Adipose tissue (tissue), 3 donors: Measurements from ENCODE around the gene EMX1. TPM values are rescaled to one million over a fixed set of nuclear protein-coding genes. Genes with fewer than 3 reads are reported as not detected.

Experiments
- H3K27ac ChIP-seq: one replicate; pipeline ENCODE4 v1.5.1; 2013; ENCODE audit warnings: low read depth, low read length
- WGBS, 3 donors: extraction: QIAGEN DNeasy Blood & Tissue Kit; methylation state at CpG; one replicate each; pipeline ENCODE4 v1.1.7; 2013; 5-methylcytosine and 5-hydroxymethylcytosine counted together
- polyA plus RNA-seq, 3 donors: library from polyadenylated mRNA; stranded (reverse); fragments of 200-250 nt; gene quantifications; one replicate each; pipeline ENCODE4 v1.2.3, GENCODE V29; 2013
- donor health status: healthy with polysubstance abuse.
- donor health status: Bipolar disorder and iron deficiency.
- donor health status: healthy.

EMX1 gene
- polyA plus RNA-seq, 3 donors = 0.10 to 0.45 (median 0.34) TPM

DNA sequence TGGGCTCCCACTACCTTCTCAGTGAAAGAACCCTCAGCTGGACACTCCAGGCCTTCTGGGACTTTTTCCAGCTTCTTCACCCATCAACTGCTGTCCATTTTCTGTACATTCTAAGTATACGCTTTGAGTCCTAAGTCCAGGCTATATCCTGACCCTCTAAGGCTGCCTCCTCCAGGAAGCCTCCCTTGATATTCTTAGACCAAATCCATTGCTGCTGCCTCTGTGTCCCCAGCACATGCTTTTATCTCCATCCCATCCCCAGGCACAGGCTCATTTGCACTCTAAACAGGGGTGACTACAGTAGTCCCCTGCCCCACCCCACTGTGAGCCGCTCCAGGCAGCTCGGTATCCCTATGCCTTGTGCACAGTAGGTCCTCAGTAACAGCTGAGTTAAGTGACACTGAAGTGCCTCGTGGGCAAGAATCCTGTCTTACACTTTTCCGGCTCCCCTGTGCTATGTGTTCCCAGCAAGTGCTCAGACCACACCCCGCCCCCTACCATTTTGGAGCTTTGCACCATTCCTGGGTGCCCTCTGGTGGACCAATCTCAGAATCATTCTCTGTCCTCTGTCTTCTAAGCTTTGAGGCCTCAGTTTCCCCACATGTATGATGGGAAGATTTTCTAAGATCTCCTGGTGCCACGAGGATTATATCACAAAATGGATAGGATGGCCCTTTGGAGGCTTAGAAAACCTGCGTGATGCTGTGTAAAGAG, 34.9 kb downstream of the EMX1 start:
- 91 to 93% (median 91%) methylated on average over 8 of the region's 8 CpGs for WGBS, 3 donors
- no peak overlapping the region for H3K27ac ChIP-seq

DNA sequence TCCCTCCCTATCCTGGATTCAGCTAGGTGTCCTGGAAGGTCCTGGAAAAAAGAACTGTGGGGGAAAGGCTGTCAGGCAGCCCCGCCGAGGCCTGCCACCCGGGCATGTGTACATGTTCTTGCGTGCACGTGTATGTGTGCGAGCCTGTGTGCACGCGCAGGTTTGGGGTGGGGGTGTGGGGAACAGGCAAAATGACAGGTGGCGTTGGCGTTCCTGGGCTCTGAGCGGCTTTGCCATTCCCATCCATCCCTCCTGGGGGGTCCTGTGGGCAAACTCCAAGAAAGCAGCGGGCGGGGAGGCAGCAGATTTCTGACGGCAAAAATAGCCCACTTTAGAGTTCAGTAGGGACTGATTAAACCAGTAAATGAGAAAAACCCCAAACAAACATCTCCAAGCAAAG, 35.6 kb downstream of the EMX1 start:
- 95 to 96% (median 95%) methylated on average over 14 of the region's 14 CpGs for WGBS, 3 donors

DNA sequence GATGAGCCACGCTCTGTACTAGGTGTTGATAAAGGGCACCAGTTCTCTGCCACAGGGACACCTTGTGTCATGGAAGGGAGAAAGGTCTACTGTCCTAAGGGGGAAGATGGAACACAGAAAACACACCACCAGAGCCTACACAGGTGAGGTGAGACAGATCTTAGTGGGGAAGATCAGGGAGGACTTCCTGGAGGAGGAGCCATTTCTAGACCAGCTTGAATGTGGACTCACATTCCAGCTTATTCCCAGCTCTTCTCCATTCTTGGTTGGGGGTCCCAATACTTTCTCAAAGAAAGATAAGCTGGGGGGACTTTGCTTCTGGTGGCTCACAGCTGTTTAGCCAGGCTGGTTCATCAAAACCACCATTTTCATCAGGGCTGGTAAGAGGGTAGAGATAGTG, 36.2 kb downstream of the EMX1 start:
- 88 to 100% (median 100%) methylated on average over 1 of the region's 1 CpG for WGBS, 3 donors

More for the DNA sequence above, 35.6 kb downstream of the EMX1 start:
- no peak overlapping the region for H3K27ac ChIP-seq

DNA sequence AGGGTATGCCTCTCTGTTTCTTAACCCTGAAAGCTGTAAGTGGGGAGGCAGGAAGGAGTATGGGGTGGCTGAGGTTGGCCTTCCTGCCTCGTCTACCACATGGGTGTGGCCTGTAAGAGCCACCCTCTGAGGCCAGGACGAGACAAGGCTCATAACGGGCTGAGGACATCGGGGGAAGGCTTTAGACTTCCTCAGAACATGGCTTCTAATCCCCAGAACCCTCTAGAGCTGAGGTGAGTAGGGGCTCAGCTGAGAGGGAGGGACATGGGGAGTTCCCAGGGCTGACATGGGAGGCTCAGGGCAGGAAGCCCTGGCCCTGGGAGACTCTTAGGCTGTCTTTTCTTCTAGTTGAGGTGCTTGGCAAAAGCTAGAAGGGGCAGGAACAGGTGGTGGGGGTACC, 36.7 kb downstream of the EMX1 start:
- 62 to 93% (median 62%) methylated on average over 4 of the region's 4 CpGs for WGBS, 3 donors

More for the DNA sequence above, 36.2 kb downstream of the EMX1 start:
- H3K27ac ChIP-seq = no peak overlapping the region

DNA sequence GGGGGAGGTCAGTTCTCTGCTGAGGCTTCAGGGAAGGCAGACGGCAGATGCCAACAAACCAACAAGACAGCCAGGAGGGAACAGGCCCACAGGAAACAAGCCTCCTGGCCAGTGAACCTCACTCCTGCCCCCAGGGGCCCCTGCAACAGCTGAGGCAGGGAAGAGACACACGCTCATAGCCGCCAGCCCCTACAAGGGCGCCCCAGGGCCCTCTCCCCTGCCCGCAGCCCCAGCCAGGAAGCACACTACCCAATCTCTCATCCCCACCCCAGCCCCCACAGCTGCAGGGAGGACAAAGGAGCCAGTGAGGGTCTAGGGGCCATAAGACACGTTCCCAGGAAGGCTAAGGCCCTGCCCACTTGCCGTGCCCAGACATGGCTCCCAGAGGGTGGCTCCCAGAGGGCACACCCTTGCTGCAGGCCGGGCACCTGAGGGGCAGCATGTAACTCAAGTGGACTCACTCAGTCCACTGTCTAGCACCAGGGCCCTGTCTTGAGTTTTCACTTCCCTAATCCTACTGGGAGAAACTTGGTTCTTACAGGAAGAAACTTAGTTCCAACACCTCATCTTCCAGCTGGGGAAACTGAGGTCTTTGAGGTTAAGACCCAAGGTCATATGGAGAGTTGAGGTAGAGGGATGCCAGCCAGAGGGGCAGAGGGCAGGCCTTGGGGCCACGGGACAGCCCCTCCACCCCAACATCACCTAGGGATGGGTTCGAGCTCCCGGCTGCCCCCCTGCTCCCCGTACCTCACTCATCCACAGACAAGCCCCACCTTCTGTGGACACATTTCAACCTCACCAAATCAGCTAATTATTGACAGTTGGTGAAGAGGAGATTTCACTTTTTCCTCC, 37.3 kb downstream of the EMX1 start:
- WGBS, 3 donors = 69 to 86% (median 69%) methylated on average over 12 of the region's 12 CpGs
- H3K27ac ChIP-seq = no peak overlapping the region

More for the DNA sequence above, 36.7 kb downstream of the EMX1 start:
- no peak overlapping the region for H3K27ac ChIP-seq

DNA sequence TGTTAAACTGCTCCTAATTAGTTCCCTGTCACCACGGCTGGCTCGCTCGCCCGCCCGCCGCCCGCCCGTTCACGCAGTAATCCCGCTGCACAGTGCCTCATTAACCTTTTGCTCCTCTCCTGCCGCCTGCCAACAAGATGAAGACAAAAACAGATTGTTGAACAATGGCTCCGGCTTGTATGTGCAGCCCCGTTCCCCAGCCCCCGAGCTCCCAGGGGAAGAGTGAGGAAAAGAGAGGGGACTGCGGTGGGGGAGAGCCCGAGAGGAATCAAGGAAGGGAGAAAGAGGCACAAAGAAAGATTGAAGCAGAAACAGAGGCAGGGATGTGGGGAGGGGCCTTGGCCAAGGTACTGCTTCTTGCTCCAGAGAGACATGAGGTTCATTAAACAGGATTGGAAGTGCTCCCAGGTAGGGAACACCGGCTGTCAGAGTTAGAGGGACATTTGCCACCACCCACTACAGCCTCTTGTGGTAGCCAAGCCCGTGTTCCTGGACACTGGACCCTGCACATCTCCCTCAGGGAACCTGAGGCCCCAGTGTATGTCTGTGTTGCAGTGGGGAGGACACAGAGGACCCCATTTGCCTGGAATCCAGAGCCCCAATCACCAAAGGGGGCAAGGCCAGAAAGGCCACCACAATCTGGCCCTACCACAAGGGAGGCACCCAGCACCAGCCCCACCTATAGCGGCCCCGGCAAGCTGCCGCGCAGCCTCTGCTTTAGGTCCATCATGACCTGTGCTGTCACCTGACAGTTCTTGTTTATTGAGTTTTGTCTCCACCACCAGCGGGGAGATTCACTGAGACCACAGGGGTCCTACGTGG, 38.1 kb downstream of the EMX1 start:
- WGBS, 3 donors = 71 to 80% (median 78%) methylated on average over 24 of the region's 24 CpGs
- no peak overlapping the region for H3K27ac ChIP-seq

DNA sequence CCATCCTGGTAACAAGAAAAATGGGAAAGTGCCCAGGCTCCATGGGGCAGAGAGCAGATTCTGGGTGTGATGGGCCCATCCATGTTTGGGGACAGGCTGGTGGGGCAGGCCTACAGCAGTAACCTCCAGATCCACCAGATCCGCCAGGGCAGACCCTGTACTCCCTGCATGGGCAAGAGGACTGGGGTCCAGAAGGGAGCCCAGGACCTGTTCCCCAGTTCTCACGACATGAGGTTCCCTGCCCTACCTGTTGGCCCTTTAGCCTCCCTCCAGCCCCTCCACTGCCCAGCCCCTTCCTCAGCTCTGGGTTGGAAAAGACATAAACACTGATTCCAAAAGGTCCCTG, 38.7 kb downstream of the EMX1 start:
- WGBS, 3 donors = 100% methylated on average over 2 of the region's 2 CpGs
- H3K27ac ChIP-seq = no peak overlapping the region

DNA sequence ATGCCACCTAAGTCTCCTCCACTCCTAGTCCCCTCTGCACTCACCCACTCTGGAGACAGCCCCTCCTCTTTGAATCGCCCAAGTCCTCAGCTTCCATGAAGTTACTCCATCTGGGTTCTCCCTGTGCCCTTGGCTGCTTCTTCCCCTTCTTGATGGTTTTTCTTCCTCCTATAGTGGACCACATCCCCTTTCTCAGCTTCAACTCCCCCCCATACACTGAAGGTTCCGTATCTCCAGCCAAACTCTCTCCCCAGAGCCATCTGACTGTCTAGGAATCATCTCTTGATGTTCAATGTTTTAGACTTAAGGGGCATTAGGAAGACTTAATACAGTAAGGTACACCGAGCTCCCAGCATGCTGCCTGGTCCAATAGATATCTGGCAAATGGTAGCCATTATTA, 39.6 kb downstream of the EMX1 start:
- no peak overlapping the region for H3K27ac ChIP-seq
- 68 to 84% (median 75%) methylated on average over 3 of the region's 3 CpGs for WGBS, 3 donors

DNA sequence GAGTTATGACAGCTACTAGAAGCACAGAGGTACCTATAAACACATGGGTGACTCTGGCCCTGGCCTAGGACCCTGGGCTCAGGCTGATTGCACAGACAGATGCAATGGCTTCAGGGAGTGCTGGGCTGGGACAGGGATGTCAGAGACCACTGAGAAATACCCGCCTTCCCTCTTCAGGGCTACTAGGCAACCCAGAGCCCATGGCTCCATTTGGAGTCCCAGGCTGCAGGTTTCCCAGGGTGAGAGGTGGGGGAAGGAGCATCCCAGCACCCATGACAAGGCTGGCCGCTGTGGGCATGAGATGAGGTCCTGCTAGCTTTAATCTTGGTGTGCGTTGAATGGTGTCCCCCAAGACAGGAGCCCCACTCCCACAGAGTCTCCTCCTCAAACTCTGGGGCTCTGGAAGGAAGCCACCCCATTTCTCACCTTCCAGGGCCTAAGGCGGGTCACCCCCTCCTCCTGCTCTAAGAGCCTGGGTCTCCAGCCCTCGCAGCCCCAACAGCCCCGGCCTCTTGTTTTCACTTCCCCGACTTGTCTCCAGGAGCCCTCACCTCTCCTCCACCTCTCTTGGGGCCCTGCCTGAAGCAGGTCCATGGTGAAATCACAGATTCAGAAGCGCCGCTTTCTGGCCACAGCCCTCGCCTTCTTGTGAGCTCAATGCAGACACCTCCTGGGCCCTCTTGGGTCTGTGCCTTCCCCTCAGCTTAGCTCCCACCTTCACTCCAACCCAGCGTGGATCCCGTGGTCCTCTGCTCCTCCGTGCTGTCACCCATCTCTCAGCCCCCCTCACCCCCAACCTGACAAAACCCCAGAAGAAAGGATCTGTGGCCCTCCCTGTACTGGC, 41.4 kb downstream of the EMX1 start:
- H3K27ac ChIP-seq = no peak overlapping the region
- WGBS, 3 donors = 95 to 98% (median 97%) methylated on average over 13 of the region's 13 CpGs

DNA sequence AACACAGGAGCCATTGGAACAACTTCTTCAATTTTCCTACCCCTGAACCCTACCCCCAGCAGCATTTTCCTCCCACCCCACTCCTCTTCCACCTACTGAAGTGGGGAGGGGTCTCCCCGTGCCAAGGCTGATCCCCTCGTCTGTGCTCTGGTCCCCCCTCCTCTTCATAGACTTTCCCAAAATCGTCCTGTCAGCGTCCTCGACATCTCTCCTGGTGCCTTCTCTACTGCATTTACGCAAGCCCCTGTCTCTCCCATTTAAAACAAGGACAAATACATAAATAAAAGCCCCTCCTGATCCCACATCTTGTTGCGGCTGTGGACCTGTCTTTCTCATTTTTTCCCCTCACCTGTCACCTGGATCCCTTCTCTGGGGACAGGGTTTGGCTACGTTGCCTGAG, 42.2 kb downstream of the EMX1 start:
- WGBS, 3 donors = 92 to 97% (median 95%) methylated on average over 8 of the region's 8 CpGs
- H3K27ac ChIP-seq = no peak overlapping the region

DNA sequence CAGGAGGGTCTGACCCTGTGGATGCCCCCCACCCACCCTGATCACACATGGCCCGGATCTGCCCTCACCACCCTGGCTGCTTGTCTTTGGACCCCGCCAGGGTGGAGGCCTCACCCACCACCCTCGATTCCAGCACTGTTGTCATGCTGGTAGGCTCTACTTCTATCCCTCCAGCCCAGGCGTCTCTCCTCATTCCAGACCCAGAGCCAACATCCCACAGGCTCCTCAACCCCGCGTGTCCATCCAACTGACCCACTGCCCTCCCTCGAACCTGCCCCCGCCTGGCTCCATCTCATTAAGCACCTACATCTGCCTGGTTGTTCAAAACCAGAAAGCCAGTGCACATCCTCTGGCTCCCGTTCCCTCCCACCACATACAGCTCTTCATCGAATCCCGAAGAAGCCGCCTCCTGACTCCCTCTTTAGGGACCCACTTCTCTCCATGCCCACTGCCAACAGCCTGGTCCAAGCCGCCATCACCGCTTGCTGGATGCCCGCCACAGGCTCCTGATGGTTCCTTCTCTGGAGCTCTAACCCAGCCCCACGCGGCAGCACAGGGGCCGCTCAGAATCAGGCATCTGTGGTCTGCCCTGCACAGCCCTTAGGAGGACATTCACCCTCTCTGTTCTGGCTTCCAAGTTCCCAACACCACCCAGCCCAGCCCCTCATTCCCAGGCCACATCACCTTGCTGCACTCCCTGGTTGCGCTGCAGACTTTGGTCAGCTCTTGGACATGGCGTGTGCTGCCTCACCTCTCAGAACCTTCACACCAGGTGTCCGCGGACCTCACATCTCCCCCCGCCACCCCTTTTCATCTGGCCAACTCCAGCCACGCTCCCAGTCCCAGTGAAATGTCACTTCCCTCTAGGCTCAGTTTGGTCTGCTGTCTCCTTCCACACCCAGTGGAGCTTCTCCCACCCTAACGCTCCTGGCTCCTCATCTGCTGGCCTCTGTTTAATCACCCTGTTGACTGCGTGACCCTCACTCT, 43.0 kb downstream of the EMX1 start:
- 92 to 97% (median 95%) methylated on average over 26 of the region's 26 CpGs for WGBS, 3 donors
- no peak overlapping the region for H3K27ac ChIP-seq

DNA sequence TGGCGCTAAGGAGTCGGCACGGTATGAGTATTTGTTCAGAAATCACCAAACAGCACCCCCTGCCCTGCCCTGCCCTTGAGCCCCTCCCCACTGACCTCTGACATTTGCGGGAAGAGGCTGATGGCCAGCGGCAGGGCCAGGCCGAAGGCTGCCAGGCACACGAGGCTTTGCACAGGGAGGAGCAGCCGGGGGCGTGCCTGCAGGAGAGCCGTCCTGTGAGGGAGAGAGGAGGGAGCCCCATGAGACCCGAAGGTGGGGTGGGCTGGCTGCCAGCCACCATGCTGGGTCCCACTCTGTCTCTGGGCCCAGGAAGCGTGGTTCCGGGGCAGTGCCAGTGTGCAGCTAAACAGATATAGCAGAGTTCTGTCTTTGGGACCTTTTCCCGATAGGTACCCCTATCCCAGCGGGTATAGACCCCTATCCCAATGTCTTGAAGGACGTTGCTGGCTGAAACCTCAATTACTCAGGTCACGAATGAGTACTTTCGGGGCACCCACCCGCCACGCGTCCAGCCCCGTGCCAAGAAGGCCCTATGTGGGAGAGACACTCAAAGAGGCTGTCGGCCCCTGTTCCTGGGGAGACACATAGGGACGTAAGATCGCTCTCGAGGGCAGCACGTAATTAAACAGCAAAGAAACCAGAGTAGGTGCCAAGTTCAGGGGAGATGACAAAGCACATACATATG, 43.9 kb downstream of the EMX1 start:
- 89 to 94% (median 90%) methylated on average over 26 to 27 of the region's 27 CpGs for WGBS, 3 donors
- no peak overlapping the region for H3K27ac ChIP-seq

DNA sequence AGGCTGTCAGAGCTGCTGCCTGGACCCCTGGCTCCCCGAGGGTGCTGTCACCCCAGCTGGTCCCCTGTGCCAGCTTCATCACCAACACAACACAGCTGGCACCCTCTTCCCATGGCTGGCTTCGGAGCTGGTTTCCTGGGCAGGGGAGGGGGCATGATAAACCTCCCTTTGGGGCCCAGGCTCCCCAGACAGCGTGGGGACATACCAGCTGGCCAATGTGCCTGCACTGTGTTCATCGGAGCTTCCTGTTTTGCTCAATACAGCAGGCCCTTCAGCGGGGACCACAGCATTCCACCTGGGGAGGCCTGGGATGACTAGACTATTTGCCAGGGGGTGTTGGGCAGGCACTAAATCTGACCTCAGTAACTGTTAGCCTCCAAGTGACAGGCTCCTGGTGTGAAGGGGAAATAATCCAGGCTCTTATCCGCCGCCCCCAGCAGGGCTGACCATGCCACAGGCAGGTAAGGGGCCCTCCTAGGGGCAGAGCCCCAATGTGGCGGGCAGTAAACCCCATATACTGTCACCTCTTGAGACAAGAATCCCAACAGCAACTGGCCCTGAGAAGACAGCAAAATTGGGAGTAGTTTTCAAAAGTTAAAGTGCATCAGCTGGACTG, 44.6 kb downstream of the EMX1 start:
- H3K27ac ChIP-seq = no peak overlapping the region
- WGBS, 3 donors = 62 to 77% (median 73%) methylated on average over 8 of the region's 8 CpGs

DNA sequence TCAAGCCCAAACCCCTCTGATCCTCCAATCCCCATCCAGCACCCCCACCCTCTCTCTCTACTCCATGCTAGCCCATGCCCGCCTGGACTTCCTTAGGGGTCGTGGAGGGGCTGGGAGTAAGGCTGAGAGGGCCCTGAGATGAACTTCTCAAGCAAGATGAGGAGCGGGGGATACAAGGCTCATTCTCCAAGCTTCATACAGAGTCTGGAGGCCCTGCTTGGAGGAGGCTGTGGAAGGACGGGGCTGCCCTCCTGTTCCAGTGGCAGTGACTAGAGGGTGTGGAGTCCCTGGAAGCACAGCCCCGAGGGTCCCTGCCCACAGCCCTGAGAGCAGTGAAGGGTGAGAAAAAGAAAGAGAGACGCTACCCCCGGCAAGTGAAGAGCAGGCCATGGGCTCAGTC, 45.6 kb downstream of the EMX1 start:
- no peak overlapping the region for H3K27ac ChIP-seq
- 84 to 90% (median 87%) methylated on average over 7 of the region's 7 CpGs for WGBS, 3 donors

DNA sequence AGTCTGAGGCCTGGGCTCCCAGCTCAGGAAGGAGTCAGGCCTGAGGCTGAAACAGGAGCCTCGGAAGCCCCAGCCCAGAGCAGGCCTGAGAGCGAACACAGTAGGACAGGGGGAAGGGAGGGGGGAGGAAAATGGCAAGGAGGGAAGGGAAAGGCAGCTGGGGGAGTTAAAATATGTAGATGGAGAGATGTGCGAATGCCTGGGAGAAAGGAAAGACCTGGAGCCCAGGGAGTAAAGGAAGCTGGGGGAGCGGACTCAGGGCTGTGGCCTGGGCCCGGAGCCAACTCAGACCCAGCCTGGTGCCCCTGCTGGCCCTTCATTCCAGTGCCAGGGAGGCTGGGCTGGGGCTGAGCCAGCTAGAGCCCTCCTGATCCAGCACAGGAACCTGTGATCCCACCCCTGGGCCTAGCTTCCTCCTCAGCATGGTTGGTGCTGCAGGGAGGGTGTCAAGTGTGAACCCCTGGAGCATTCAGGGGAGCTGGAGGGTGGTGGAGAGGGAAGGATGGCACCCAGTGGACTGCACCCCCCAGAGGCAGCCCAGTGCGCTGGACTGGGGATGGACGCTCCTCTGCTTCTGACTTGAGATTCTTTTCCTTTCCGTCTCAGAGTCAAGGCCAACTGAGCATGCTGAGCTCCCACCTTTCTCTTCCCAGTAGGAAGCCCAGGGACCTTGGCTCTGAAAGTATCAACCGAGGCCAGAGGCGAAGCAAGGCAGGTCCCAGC, 46.3 kb downstream of the EMX1 start:
- 83 to 88% (median 85%) methylated on average over 10 of the region's 10 CpGs for WGBS, 3 donors
- H3K27ac ChIP-seq = no peak overlapping the region

DNA sequence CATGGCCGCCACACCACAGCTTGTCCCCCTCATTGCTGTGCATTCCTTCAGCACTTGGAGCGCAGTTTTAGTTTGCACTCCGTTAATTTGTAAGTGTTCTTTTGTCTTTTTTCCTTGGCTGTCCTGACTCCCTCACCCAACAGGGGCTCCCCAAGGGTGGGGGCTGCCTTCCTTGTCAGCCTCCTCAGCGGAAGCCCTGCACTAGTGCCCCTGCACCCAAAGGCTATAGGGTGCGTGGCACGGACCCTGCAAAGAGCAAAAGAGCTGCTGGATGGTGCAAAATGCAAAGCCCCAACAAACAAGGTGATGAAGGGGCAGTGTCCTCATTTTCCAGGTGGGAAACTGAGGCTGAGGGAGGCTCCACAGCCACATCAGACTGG, 46.8 kb downstream of the EMX1 start:
- H3K27ac ChIP-seq = no peak overlapping the region
- 93 to 99% (median 94%) methylated on average over 6 of the region's 6 CpGs for WGBS, 3 donors
